Peyer's patch (tissue), 4 donors: Measurements from ENCODE around the gene TRABD.

Experiments used
- CTCF ChIP-seq, 6 experiments: fragments of 450-650 bp in 4 of 6; fragments of 200-600 bp in 2 of 6; sonication (generic) in 1 of 6; IDR thresholded peaks; one replicate each; pipeline ENCODE4 v1.5.1; 2017 to 2019; ENCODE audit warnings: antibody characterized with exemption in 6 of 6, mild to moderate bottlenecking in 3 of 6, moderate library complexity in 1 of 6
- POLR2A ChIP-seq, 2 donors: fragments of 450-650 bp; IDR thresholded peaks; one replicate each; pipeline ENCODE4 v1.5.1; 2017; ENCODE audit warnings: antibody characterized with exemption in 2 of 2, mild to moderate bottlenecking in 2 of 2, moderate library complexity in 2 of 2

GRCh38 chr22:50224071-50224470 lies 38.4 kb downstream of the TRABD start:
- TF ChIP-seq CTCF (IDR thresholded peaks at IDR 0.05) (no peak), POLR2A (IDR thresholded peaks at IDR 0.05) (no peak)
